Caco-2 (cell line): ENCODE measurements around the gene GRB10. TPM values are rescaled to one million over a fixed set of nuclear protein-coding genes. Genes with fewer than 3 reads are reported as not detected.

Experiments used
- BruUV-seq: library from RNA; stranded (reverse); fragments of 400-500 nt; replicated peaks from 2 replicates; lab custom pipeline; 2021; lab: Mats Ljungman, UMichigan
- CTCF ChIA-PET: fragments of 300-600 bp; sonication (Branson Sonifier 250); formaldehyde crosslinking; loops from one replicate; lab custom pipeline; 2022; ENCODE audit warnings: antibody characterized with exemption; lab: Charles Lee
- POLR2A ChIA-PET: fragments of 300-600 bp; sonication (Branson Sonifier 250); formaldehyde crosslinking; loops from one replicate; lab custom pipeline; 2022; ENCODE audit warnings: antibody characterized with exemption; lab: Charles Lee
- DNase-seq, 2 experiments: peaks; one replicate each; pipeline versions ENCODE4 v3.0.0 to v3.0.0-alpha.2; 2020 to 2022
- H3K27me3 ChIP-seq: replicated peaks from 2 replicates; pipeline ENCODE4 v1.6.0; 2011; ENCODE audit warnings: low read length; ENCODE audit not compliant: control insufficient read depth, insufficient read depth
- H3K36me3 ChIP-seq: 2 replicates; pipeline ENCODE4 v1.5.1; 2011; ENCODE audit warnings: low read length; ENCODE audit not compliant: control insufficient read depth, insufficient read depth
- H3K4me1 ChIP-seq: fragments of 250-450 bp; sonication (Bioruptor Pico); 2 replicates; pipeline ENCODE4 v1.5.1; 2020; ENCODE audit warnings: mild to moderate bottlenecking
- H3K4me3 ChIP-seq: 2 replicates; pipeline ENCODE4 v1.5.1; 2011; ENCODE audit warnings: low read depth, mild to moderate bottlenecking, control low read depth, low read length
- H3K9me3 ChIP-seq: fragments of 250-450 bp; sonication (Bioruptor Pico); 2 replicates; pipeline ENCODE4 v1.5.1; 2020; ENCODE audit warnings: mild to moderate bottlenecking, moderate library complexity
- H3K27ac Mint-ChIP-seq: one replicate; pipeline ENCODE4 v1.8.0; 2022; ENCODE audit warnings: mixed read lengths; ENCODE audit not compliant: unreplicated experiment
- H3K27me3 Mint-ChIP-seq: one replicate; pipeline ENCODE4 v1.8.0; 2022; ENCODE audit warnings: mixed read lengths; ENCODE audit not compliant: insufficient read depth, unreplicated experiment
- H3K36me3 Mint-ChIP-seq: one replicate; pipeline ENCODE4 v1.8.0; 2022; ENCODE audit warnings: mild to moderate bottlenecking, mixed read lengths; ENCODE audit not compliant: insufficient read depth, unreplicated experiment
- H3K4me1 Mint-ChIP-seq: one replicate; pipeline ENCODE4 v1.8.0; 2022; ENCODE audit warnings: low read depth, mixed read lengths; ENCODE audit not compliant: unreplicated experiment
- H3K4me3 Mint-ChIP-seq: one replicate; pipeline ENCODE4 v1.8.0; 2022; ENCODE audit warnings: mild to moderate bottlenecking, moderate library complexity, mixed read lengths; ENCODE audit not compliant: unreplicated experiment
- H3K9me3 Mint-ChIP-seq: one replicate; pipeline ENCODE4 v1.8.0; 2022; ENCODE audit warnings: mixed read lengths; ENCODE audit not compliant: unreplicated experiment
- CTCF ChIP-seq, 2 experiments: fragments of 200-600 bp in 1 of 2; IDR thresholded peaks; 1 replicate in 1 of 2; 2 replicates in 1 of 2; pipeline versions ENCODE4 v1.5.1 to v1.8.0; 2011 to 2022; ENCODE audit warnings: antibody characterized with exemption in 1 of 2, control low read depth in 1 of 2, inconsistent platforms in 1 of 2, low read depth in 1 of 2, low read length in 1 of 2, mild to moderate bottlenecking in 1 of 2, moderate library complexity in 1 of 2; ENCODE audit not compliant: insufficient read depth in 1 of 2, severe bottlenecking in 1 of 2, unreplicated experiment in 1 of 2
- intact Hi-C: fragments of 100-400 bp; cut with micrococcal nuclease; formaldehyde crosslinking; loops from one replicate; pipeline ENCODE4 v1.10.0; 2022; ENCODE audit not compliant: unreplicated experiment
- total RNA-seq: library from RNA; stranded (reverse); gene quantifications from 2 replicates; pipeline ENCODE4 v1.2.3, GENCODE V29; 2022

Gene GRB10
- total RNA-seq, 1 experiment from 2014 or later, result 79.3 TPM

GRCh38 chr7:50664937-50665336, 117.8 kb downstream of the GRB10 start:
- no peaks in the 10 kb centered on the region; the same call in none of the 2 replicates for H3K36me3 ChIP-seq
- POLR2A ChIA-PET, result no interaction called here
- BruUV-seq, result no TSS peak
- H3K27ac Mint-ChIP-seq, result no peak overlapping the region
- no peaks in the 10 kb centered on the region for H3K9me3 ChIP-seq
- no peak overlapping the region for H3K4me3 ChIP-seq
- no peaks in the 10 kb centered on the region for H3K27me3 Mint-ChIP-seq
- CTCF ChIA-PET, result no interaction called here
- H3K27me3 ChIP-seq, result no peaks in the 10 kb centered on the region
- H3K4me1 Mint-ChIP-seq, result no peaks in the 10 kb centered on the region
- no peak for DNase-seq
- intact Hi-C loops, result no loop called here
- no peak overlapping the region for H3K4me3 Mint-ChIP-seq
- no peaks in the 10 kb centered on the region for H3K4me1 ChIP-seq
- peaks cover 64% of the 10 kb centered on the region for H3K36me3 Mint-ChIP-seq
- H3K9me3 Mint-ChIP-seq, result no peaks in the 10 kb centered on the region
- TF ChIP-seq CTCF (IDR thresholded peaks at IDR 0.05; ENCODE audit: insufficient read depth in 1 of 2, low read depth in 1 of 2, low read length in 1 of 2, severe bottlenecking in 1 of 2, unreplicated experiment in 1 of 2), result no peak

- TF ChIP-seq CTCF (IDR thresholded peaks at IDR 0.05; ENCODE audit: insufficient read depth in 1 of 2, low read depth in 1 of 2, low read length in 1 of 2, severe bottlenecking in 1 of 2, unreplicated experiment in 1 of 2), result no peak
- Mint-ChIP-seq H3K9me3 (no peaks in the 10 kb centered on the region), H3K27ac (no peak overlapping the region), H3K4me1 (no peaks in the 10 kb centered on the region), H3K4me3 (no peak overlapping the region), H3K27me3 (no peaks in the 10 kb centered on the region), H3K36me3 (peaks cover 60% of the 10 kb centered on the region)
- Histone ChIP-seq H3K27me3 (no peaks in the 10 kb centered on the region), H3K4me3 (no peak overlapping the region), H3K36me3 (no peaks in the 10 kb centered on the region; the same call in none of the 2 replicates), H3K9me3 (no peaks in the 10 kb centered on the region), H3K4me1 (no peaks in the 10 kb centered on the region)
- no peak for DNase-seq
- CTCF ChIA-PET, result no interaction called here
- POLR2A ChIA-PET, result no interaction called here
- intact Hi-C loops, result no loop called here
- BruUV-seq, result no TSS peak
Observed at GRCh38 chr7:50664461-50664922, 118.2 kb downstream of the GRB10 start.

GRCh38 chr7:50663396-50664102, 119.1 kb downstream of the GRB10 start:
- H3K4me1 Mint-ChIP-seq, result no peaks in the 10 kb centered on the region
- H3K9me3 Mint-ChIP-seq, result no peaks in the 10 kb centered on the region
- no TSS peak for BruUV-seq
- no peak overlapping the region for H3K27ac Mint-ChIP-seq
- H3K36me3 Mint-ChIP-seq, result peaks cover 54% of the 10 kb centered on the region
- H3K4me3 ChIP-seq, result no peak overlapping the region
- no peak overlapping the region for H3K4me3 Mint-ChIP-seq
- TF ChIP-seq CTCF (IDR thresholded peaks at IDR 0.05; ENCODE audit: insufficient read depth in 1 of 2, low read depth in 1 of 2, low read length in 1 of 2, severe bottlenecking in 1 of 2, unreplicated experiment in 1 of 2), result no peak
- no peaks in the 10 kb centered on the region for H3K4me1 ChIP-seq
- CTCF ChIA-PET, result no interaction called here
- intact Hi-C loops, result no loop called here
- POLR2A ChIA-PET, result no interaction called here
- no peaks in the 10 kb centered on the region for H3K9me3 ChIP-seq
- H3K36me3 ChIP-seq, result no peaks in the 10 kb centered on the region; the same call in none of the 2 replicates
- no peaks in the 10 kb centered on the region for H3K27me3 ChIP-seq
- DNase-seq, result no peak
- H3K27me3 Mint-ChIP-seq, result no peaks in the 10 kb centered on the region
